Heart left ventricle (tissue), 16 donors: ENCODE data around the gene RNPS1. TPM values are rescaled to one million over a fixed set of nuclear protein-coding genes. Genes with fewer than 3 reads are reported as not detected.

Source experiments
- ATAC-seq, 4 donors: fragments of 200-7000 bp; cut with Tn5 transposase; one replicate each; pipeline ENCODE4 v1.9.1; 2020 to 2022; ENCODE audit warnings: moderate library complexity in 4 of 4, mild to moderate bottlenecking in 3 of 4, moderate number of reproducible peaks in 1 of 4
- DNase-seq, 5 donors: peaks; one replicate each; pipeline ENCODE4 v3.0.0-alpha.2; 2020
- H3K27ac ChIP-seq, 12 donors: fragments of 200-600 bp; sonication (generic) in 4 of 12; one replicate each; pipeline versions ENCODE4 v1.5.0 to v1.8.0; 2016 to 2022; ENCODE audit warnings: mild to moderate bottlenecking in 2 of 12
- H3K27me3 ChIP-seq, 9 donors: fragments of 200-600 bp; sonication (generic) in 2 of 9; one replicate each; pipeline versions ENCODE4 v1.5.1 to v1.8.0; 2016 to 2022; ENCODE audit warnings: mild to moderate bottlenecking in 3 of 9
- H3K36me3 ChIP-seq, 9 donors: fragments of 200-600 bp; sonication (generic) in 2 of 9; one replicate each; pipeline versions ENCODE4 v1.5.0 to v1.8.0; 2018 to 2022; ENCODE audit warnings: mild to moderate bottlenecking in 2 of 9
- H3K4me1 ChIP-seq, 12 donors: fragments of 200-600 bp; sonication (generic) in 4 of 12; one replicate each; pipeline versions ENCODE4 v1.5.0 to v1.8.0; 2016 to 2022; ENCODE audit warnings: mild to moderate bottlenecking in 3 of 12
- H3K4me3 ChIP-seq, 12 donors: fragments of 200-600 bp; sonication (generic) in 4 of 12; one replicate each; pipeline versions ENCODE4 v1.5.0 to v1.8.0; 2017 to 2022; ENCODE audit warnings: mild to moderate bottlenecking in 9 of 12, moderate library complexity in 4 of 12
- H3K9me3 ChIP-seq, 12 donors: fragments of 200-600 bp; sonication (generic) in 4 of 12; one replicate each; pipeline versions ENCODE4 v1.5.0 to v1.8.0; 2016 to 2022; ENCODE audit warnings: mild to moderate bottlenecking in 1 of 12
- POLR2A ChIP-seq, 2 donors: fragments of 450-650 bp; IDR thresholded peaks; one replicate each; pipeline ENCODE4 v1.6.1; 2017; ENCODE audit warnings: antibody characterized with exemption in 2 of 2, mild to moderate bottlenecking in 2 of 2, moderate library complexity in 2 of 2
- WGBS, 4 donors: extraction: QIAGEN DNeasy Blood & Tissue Kit in 2 of 4; methylation state at CpG; one replicate each; pipeline versions ENCODE4 v1.1.5 to v1.1.7; 2013 to 2018; 5-methylcytosine and 5-hydroxymethylcytosine counted together
- intact Hi-C, 10 donors: fragments of 100-400 bp; cut with DNase I; formaldehyde crosslinking; loops; one replicate each; pipeline versions ENCODE4 v1.11.1 to v1.14.2; 2022
- polyA plus RNA-seq, 2 donors: library from polyadenylated mRNA; stranded (reverse); fragments of 200-250 nt; gene quantifications; one replicate each; pipeline ENCODE4 v1.2.3, GENCODE V29; 2013
- total RNA-seq, 9 donors: library from RNA; depleted of rRNA in 2 of 9; stranded (reverse); fragments of >200 nt in 2 of 9; fragmentation: NEBNext Ultra II Directional in 3 of 9; extraction: Animal tissue kit (Norgen Biotek cat#: 25700) in 3 of 9; gene quantifications; one replicate each; pipeline versions ENCODE4 v1.1.0 to v1.2.4, GENCODE V29; 2016 to 2023
- TF ChIP-seq, protein P1 (sequence below), 12 donors: fragments of 200-600 bp; sonication (generic) in 4 of 12; IDR thresholded peaks; one replicate each; pipeline versions ENCODE4 v1.5.0 to v1.8.0; 2018 to 2022; ENCODE audit warnings: antibody characterized with exemption in 12 of 12, mild to moderate bottlenecking in 5 of 12
- donor health status: ischemic (EF 13 %, LVEDD 7.1; RV severe dilation, severe dysfunction).
- donor health status: healthy with polysubstance abuse.
- donor health status: DM: no; HTN: yes; CAD: no.
- donor health status: DM: no; HTN: no; CAD: no.
- donor health status: ischemic (EF 25% LVEDD 6.9; RV normal size, moderate dysfunction).
- donor health status: ischemic (EF 25% LVEDD 5.7; RV mildly dilated, moderate dysfunction).
- donor health status: healthy.
- donor health status: DM: yes; HTN: yes; CAD: no.
- donor health status: ischemic (EF 35%, LVEDD 5.7; RV mildly dilated, moderate dysfunction).
- donor health status: nonischemic (EF 11% LVEDD 7.7; RV severe dilation, severe dysfunction).
- donor health status: DM: yes; HTN: yes; CAD: no.
- donor health status: PGD.
- donor health status: ischemic (EF 29% LVEDD 5.4; RV normal size, mild dysfunction).
- donor health status: nonischemic (EF 23%, LVEDD 6.1; RV moderate dilation, normal function).

RNPS1 gene
- total and polyA plus RNA-seq, 11 donors: 73.9 to 193 (median 120) TPM

DNA sequence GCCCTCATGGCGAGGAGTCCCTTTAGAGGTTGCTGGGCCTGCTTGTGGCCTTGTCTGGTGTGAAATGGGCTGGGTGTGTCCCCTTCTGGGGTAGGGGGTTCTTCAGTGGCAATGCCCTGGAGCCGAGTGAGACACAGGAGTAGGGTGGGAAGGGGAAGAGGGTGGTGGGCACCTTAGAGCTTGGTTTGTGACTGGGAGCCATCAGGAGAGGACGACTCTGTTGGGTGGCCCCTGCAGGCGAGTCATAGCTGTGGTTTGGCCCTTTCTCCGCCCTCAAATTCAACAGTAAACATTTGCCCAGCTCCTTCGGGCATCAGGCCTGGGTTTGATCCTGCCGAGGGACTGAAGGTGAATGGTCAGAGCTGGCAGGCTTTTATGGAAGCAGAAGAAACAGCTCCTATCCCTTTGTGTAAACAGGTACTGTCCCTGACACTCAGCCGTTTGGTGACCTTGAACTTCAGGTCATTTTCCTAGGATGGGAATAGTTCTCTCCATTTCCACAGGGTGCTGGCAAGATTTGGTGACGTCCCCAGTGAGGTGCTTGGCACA, 41.6 kb downstream of the RNPS1 start:
- WGBS, 4 donors: 61 to 71% (median 67%) methylated on average over 9 of the region's 9 CpGs
- Histone ChIP-seq H3K9me3 (no peaks in the 10 kb centered on the region), H3K27ac (peak overlapping the region in 1 of 12 donors; percentile 22), H3K4me3 (no peak overlapping the region), H3K36me3 (peaks cover 4 to 46% (median 31%) of the 10 kb centered on the region in 9 donors), H3K4me1 (peaks cover 0 to 31% (median 17%) of the 10 kb centered on the region in 12 donors), H3K27me3 (no peaks in the 10 kb centered on the region)
- no peak for DNase-seq
- intact Hi-C loops: loop anchor here in 1 of 10 donors (2.0 kb wide), 1 partner anchor 22 kb away; no protein-coding TSS in a partner anchor
- ATAC-seq: no peak
- TF ChIP-seq, protein P1, sequence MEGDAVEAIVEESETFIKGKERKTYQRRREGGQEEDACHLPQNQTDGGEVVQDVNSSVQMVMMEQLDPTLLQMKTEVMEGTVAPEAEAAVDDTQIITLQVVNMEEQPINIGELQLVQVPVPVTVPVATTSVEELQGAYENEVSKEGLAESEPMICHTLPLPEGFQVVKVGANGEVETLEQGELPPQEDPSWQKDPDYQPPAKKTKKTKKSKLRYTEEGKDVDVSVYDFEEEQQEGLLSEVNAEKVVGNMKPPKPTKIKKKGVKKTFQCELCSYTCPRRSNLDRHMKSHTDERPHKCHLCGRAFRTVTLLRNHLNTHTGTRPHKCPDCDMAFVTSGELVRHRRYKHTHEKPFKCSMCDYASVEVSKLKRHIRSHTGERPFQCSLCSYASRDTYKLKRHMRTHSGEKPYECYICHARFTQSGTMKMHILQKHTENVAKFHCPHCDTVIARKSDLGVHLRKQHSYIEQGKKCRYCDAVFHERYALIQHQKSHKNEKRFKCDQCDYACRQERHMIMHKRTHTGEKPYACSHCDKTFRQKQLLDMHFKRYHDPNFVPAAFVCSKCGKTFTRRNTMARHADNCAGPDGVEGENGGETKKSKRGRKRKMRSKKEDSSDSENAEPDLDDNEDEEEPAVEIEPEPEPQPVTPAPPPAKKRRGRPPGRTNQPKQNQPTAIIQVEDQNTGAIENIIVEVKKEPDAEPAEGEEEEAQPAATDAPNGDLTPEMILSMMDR (IDR thresholded peaks at IDR 0.05): no peak
- TF ChIP-seq POLR2A (IDR thresholded peaks at IDR 0.05): no peak

DNA sequence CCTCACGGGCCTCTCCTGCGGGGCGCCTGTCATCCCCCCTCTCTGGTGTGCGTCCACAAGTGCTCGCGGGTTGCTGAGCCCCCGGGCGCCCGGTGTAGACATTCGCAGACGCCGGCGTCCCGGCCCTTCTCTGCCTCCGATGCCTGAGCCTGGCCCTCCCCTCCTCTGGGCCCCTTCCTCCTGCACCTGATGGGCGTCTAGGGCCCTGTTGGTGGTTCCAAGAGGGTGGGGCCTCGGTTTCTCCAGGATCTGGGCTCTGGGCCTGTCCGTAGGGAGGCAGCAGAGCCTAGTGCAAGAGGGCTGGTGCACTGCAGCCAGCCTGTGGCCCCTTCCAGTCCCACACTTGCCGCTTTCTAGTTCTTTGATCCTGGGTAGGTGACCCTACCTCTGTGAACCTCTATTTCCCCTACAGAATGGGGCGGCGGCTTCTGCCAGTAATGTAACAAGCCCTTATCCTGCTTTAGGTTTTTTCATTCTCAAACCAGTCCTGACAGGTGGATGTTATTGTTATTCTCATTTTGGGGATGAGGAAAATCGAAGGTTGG, 43.9 kb downstream of the RNPS1 start:
- intact Hi-C loops: no loop called here
- H3K36me3 ChIP-seq: peaks cover 0 to 26% (median 8%) of the 10 kb centered on the region in 9 donors
- H3K4me1 ChIP-seq: peaks cover 0 to 31% (median 17%) of the 10 kb centered on the region in 12 donors
- H3K9me3 ChIP-seq: no peaks in the 10 kb centered on the region
- DNase-seq: peak in 2 of 5 donors; percentile 60 to 79
- peak overlapping the region in 11 of 12 donors; percentile 72 to 94 (median 86) for H3K27ac ChIP-seq
- H3K27me3 ChIP-seq: no peaks in the 10 kb centered on the region
- ATAC-seq: peak in 3 of 4 donors; percentile 37 to 61 (median 54)
- 6 to 14% (median 10%) methylated on average over 10 to 22 of the region's 22 CpGs for WGBS, 4 donors
- H3K4me3 ChIP-seq: peak overlapping the region; percentile 66 to 100 (median 90)
- TF ChIP-seq, protein P1 (IDR thresholded peaks at IDR 0.05): peak in 3 of 12 donors; percentile 13 to 30 (median 20)
- TF ChIP-seq POLR2A (IDR thresholded peaks at IDR 0.05): no peak

DNA sequence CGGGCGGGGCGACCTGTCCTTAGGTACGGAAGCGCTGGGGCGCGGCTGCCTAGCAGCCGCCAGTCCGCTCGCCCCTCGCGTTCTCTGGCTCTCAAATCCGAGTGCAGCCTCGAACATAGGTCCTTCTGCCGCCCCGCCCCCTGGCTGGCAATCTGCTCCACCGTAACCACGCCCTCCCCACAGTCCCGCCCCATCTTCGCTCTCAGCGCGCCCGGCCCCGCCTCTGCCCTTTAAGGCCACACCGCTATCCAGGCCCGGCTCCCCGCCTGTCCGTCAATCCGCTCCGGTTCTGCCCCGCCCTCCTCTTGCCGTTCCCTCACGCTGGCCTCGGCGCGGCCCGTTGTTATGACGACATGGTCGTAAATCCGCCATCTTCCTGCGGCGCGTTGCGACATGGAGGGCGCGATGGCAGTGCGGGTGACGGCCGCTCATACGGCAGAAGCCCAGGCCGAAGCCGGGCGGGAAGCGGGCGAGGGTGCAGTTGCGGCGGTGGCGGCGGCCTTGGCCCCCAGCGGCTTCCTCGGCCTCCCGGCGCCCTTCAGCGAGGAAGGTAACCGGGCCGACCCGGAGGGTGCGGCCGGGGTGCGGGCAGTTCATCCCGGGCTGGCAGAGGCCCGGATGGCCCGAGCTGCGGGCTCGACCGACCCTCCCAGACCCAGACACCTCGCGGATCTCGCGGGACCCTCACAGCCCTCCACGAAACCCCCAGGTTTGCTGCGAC, 44.5 kb downstream of the RNPS1 start, which contains the start of gene E4F1:
E4F1 (plus strand) TSS at position 371 of the 721 bp plus-strand sequence; CDS start at position 394, 23 bp downstream.
- Histone ChIP-seq H3K4me1 (peaks cover 0 to 31% (median 17%) of the 10 kb centered on the region in 12 donors), H3K4me3 (peak within 1 kb of the TSS; percentile 66 to 100 (median 90)), H3K36me3 (peaks cover 0 to 19% (median 2%) of the 10 kb centered on the region in 9 donors), H3K9me3 (no peaks in the 10 kb centered on the region), H3K27me3 (no peaks in the 10 kb centered on the region), H3K27ac (peak within 1 kb of the TSS in 11 of 12 donors; percentile 72 to 94 (median 86))
- DNase-seq: peak; percentile 99 to 100 (median 100)
- TF ChIP-seq POLR2A (IDR thresholded peaks at IDR 0.05): peak; percentile 39 to 96
- TF ChIP-seq, protein P1 (IDR thresholded peaks at IDR 0.05): peak in 5 of 12 donors; percentile 7 to 39 (median 16)
- 0 to 1% (median 1%) methylated on average over 29 to 82 of the region's 82 CpGs for WGBS, 4 donors
- peak; percentile 99 to 100 (median 99) for ATAC-seq
- intact Hi-C loops: no loop called here

DNA sequence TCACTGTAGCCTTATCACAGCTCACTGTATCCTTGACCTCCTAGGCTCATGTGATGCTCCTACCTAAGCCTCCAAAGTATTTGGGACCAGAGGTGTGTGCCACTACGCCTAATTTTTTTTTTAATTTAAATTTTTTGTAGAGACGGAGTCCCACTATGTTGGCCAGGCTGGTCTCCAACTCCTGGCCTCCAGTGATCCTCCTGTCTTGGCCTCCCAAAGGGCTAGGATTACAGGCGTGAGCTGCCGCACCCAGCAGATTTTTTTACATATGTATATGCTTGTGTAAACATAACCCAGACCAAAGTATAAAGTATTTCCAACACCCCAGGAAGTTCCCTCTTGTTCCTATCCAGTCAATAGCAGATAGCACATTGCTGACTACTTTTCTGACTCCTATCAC, 51.6 kb downstream of the RNPS1 start:
- Histone ChIP-seq H3K36me3 (peaks cover 0 to 9% (median 0%) of the 10 kb centered on the region in 9 donors), H3K4me1 (peaks cover 14 to 38% (median 27%) of the 10 kb centered on the region in 12 donors), H3K27me3 (no peaks in the 10 kb centered on the region), H3K27ac (no peak overlapping the region), H3K9me3 (no peaks in the 10 kb centered on the region), H3K4me3 (no peak overlapping the region)
- WGBS, 4 donors: 97 to 99% (median 98%) methylated on average over 4 of the region's 4 CpGs
- ATAC-seq: no peak
- intact Hi-C loops: loop anchor here in 1 of 10 donors (10.0 kb wide), 1 partner anchor 62 kb away; the partner anchor contains the start of gene TRAF7
- TF ChIP-seq POLR2A (IDR thresholded peaks at IDR 0.05): no peak
- TF ChIP-seq, protein P1 (IDR thresholded peaks at IDR 0.05): no peak
- no peak for DNase-seq
